Endothelial cell of umbilical vein (primary cell): ENCODE results near the gene LYZL1. TPM values are rescaled to one million over a fixed set of nuclear protein-coding genes. Genes with fewer than 3 reads are reported as not detected.

Source experiments
- BruUV-seq: library from RNA; stranded (reverse); fragments of 400-500 nt; replicated peaks from 2 replicates; lab custom pipeline; 2021; lab: Mats Ljungman, UMichigan
- CTCF ChIA-PET: fragments of 300-600, 350-600 bp; sonication (Branson Sonifier 250); formaldehyde crosslinking; loops from one replicate; lab custom pipeline; 2021; ENCODE audit warnings: antibody characterized with exemption, inconsistent platforms; lab: Charles Lee
- POLR2A ChIA-PET: fragments of 300-600, 350-600 bp; sonication (Branson Sonifier 250); formaldehyde crosslinking; loops from one replicate; lab custom pipeline; 2021; ENCODE audit warnings: antibody characterized with exemption, inconsistent platforms; lab: Charles Lee
- DNase-seq: peaks from one replicate; pipeline ENCODE4 v3.0.0-alpha.2; 2011; ENCODE audit warnings: low read depth, low spot score
- FAIRE-seq: peaks from 2 replicates; lab custom pipeline; 2011; peaks lifted over from hg19 to GRCh38; lab: Jason Lieb, UNC
- H2AFZ ChIP-seq: 2 replicates; pipeline ENCODE4 v1.6.0; 2012; ENCODE audit warnings: low read depth, low read length, control low read depth, inconsistent platforms
- H3K27ac ChIP-seq: 2 replicates; pipeline ENCODE4 v1.5.1; 2011; ENCODE audit warnings: low read depth, mild to moderate bottlenecking, control low read depth, low read length, moderate library complexity; ENCODE audit not compliant: insufficient read depth
- H3K27me3 ChIP-seq, 2 experiments: 2 replicates each; pipeline versions ENCODE4 v1.6.0 to v1.6.1; 2011; ENCODE audit warnings: low read length in 2 of 2, mixed read lengths in 1 of 2; ENCODE audit not compliant: control insufficient read depth in 2 of 2, insufficient read depth in 2 of 2
- H3K36me3 ChIP-seq, 2 experiments: 2 replicates in 1 of 2; 3 replicates in 1 of 2; pipeline ENCODE4 v1.5.1; 2011; ENCODE audit warnings: low read length in 2 of 2, mild to moderate bottlenecking in 1 of 2, moderate library complexity in 1 of 2; ENCODE audit not compliant: control insufficient read depth in 2 of 2, insufficient read depth in 2 of 2; ENCODE audit errors: extremely low read depth in 1 of 2
- H3K4me1 ChIP-seq: 3 replicates; pipeline ENCODE4 v1.5.1; 2011; ENCODE audit warnings: mild to moderate bottlenecking, low read length; ENCODE audit not compliant: control insufficient read depth, insufficient read depth; ENCODE audit errors: extremely low read depth
- H3K4me2 ChIP-seq: 2 replicates; pipeline ENCODE4 v1.6.1; 2011; ENCODE audit warnings: low read length, control low read depth, mixed read lengths; ENCODE audit not compliant: insufficient read depth
- H3K4me3 ChIP-seq, 3 experiments: fragments of 200-600 bp in 1 of 3; sonication (generic), shearing (Covaris generic) in 1 of 3; replicated peaks in 1 of 3; 2 replicates each; pipeline ENCODE4 v1.5.1; 2011 to 2016; ENCODE audit warnings: control low read depth in 3 of 3, low read length in 3 of 3, mild to moderate bottlenecking in 2 of 3, inconsistent platforms in 1 of 3, low read depth in 1 of 3, moderate library complexity in 1 of 3; ENCODE audit not compliant: insufficient read depth in 1 of 3
- H3K79me2 ChIP-seq: 2 replicates; pipeline ENCODE4 v1.6.0; 2012; ENCODE audit warnings: low read length, inconsistent platforms; ENCODE audit not compliant: control insufficient read depth, insufficient read depth
- H3K9ac ChIP-seq: replicated peaks from 2 replicates; pipeline ENCODE3; 2011; ENCODE audit warnings: low read length, control low read depth; ENCODE audit not compliant: insufficient read depth; ENCODE audit errors: extremely low read depth
- H3K9me1 ChIP-seq: replicated peaks from 3 replicates; pipeline ENCODE4 v1.6.0; 2011; ENCODE audit warnings: mild to moderate bottlenecking, low read length; ENCODE audit not compliant: control insufficient read depth, insufficient read depth; ENCODE audit errors: extremely low read depth
- H3K9me3 ChIP-seq: replicated peaks from 2 replicates; pipeline ENCODE4 v1.5.1; 2012; ENCODE audit warnings: low read length, inconsistent platforms; ENCODE audit not compliant: control insufficient read depth, insufficient read depth
- H4K20me1 ChIP-seq: replicated peaks from 2 replicates; pipeline ENCODE3; 2011; ENCODE audit warnings: mild to moderate bottlenecking, low read length; ENCODE audit not compliant: control insufficient read depth, insufficient read depth; ENCODE audit errors: extremely low read depth
- EZH2 ChIP-seq: IDR thresholded peaks from 2 replicates; pipeline ENCODE4 v1.6.1; 2012; ENCODE audit warnings: borderline replicate concordance, low read depth, mild to moderate bottlenecking, moderate library complexity, low read length, inconsistent platforms; ENCODE audit not compliant: severe bottlenecking
- FOS ChIP-seq: IDR thresholded peaks from 2 replicates; pipeline ENCODE4 v1.6.1; 2011; ENCODE audit warnings: mild to moderate bottlenecking, low read length, moderate library complexity, borderline replicate concordance; ENCODE audit not compliant: insufficient read depth
- GATA2 ChIP-seq: IDR thresholded peaks from 2 replicates; pipeline ENCODE4 v1.7.0; 2011; ENCODE audit warnings: low read depth, mild to moderate bottlenecking, moderate library complexity, mixed read lengths, low read length; ENCODE audit not compliant: insufficient read length, insufficient read depth
- JUN ChIP-seq: IDR thresholded peaks from 2 replicates; pipeline ENCODE4 v1.6.1; 2011; ENCODE audit warnings: borderline replicate concordance, low read depth; ENCODE audit not compliant: insufficient read length, insufficient read depth
- MYC ChIP-seq: IDR thresholded peaks from one replicate; pipeline ENCODE4 v1.6.1; 2011; ENCODE audit warnings: mild to moderate bottlenecking, low read depth, low read length
- POLR2A ChIP-seq: IDR thresholded peaks from 2 replicates; pipeline ENCODE4 v1.6.1; 2012; ENCODE audit warnings: low read depth, mild to moderate bottlenecking, control low read depth, low read length
- POLR2AphosphoS5 ChIP-seq: IDR thresholded peaks from 2 replicates; pipeline ENCODE4 v1.6.1; 2012; ENCODE audit warnings: low read depth, mild to moderate bottlenecking, control low read depth, low read length, moderate library complexity; ENCODE audit not compliant: insufficient read depth
- dilution Hi-C: fragments of 300-500 bp; cut with MboI; formaldehyde crosslinking; loops from one replicate; pipeline ENCODE4 v1.15.0; 2019; ENCODE audit warnings: low sequenced_read_pairs; ENCODE audit not compliant: extremely low pct_ligation_motif_present
- intact Hi-C: fragments of 100-400 bp; cut with micrococcal nuclease; formaldehyde crosslinking; loops from one replicate; pipeline ENCODE4 v1.10.0; 2022
- polyA plus RNA-seq, 4 experiments: library from polyadenylated mRNA; depleted of rRNA in 3 of 4; stranded (reverse) in 3 of 4; unstranded in 1 of 4; fragments of >200 nt; gene quantifications; 2 replicates each; pipeline versions ENCODE4 v1.2.1 to v1.2.3, GENCODE V29; 2011 to 2012; ENCODE audit warnings: missing spikeins in 1 of 4
- total RNA-seq: library from RNA; stranded (reverse); gene quantifications from 2 replicates; pipeline ENCODE4 v1.2.3, GENCODE V29; 2021
- TF ChIP-seq, protein P1 (sequence below), 2 donors: IDR thresholded peaks; 1 replicate in 1 of 2; 2 replicates in 1 of 2; pipeline ENCODE4 v1.5.1; 2011; ENCODE audit warnings: low read length in 2 of 2, mild to moderate bottlenecking in 2 of 2, moderate library complexity in 2 of 2, control low read depth in 1 of 2, inconsistent platforms in 1 of 2, low read depth in 1 of 2; ENCODE audit not compliant: insufficient read depth in 1 of 2; ENCODE audit errors: extremely low read depth in 1 of 2
- TF ChIP-seq, protein P2 (sequence below): IDR thresholded peaks from 2 replicates; pipeline ENCODE4 v1.6.1; 2011; ENCODE audit not compliant: insufficient read depth, insufficient read length

LYZL1 gene
- total and polyA plus RNA-seq, 2 donors (not counting 3 experiments of a cell fraction or from before 2014, with no cell fraction given): not detected

DNA sequence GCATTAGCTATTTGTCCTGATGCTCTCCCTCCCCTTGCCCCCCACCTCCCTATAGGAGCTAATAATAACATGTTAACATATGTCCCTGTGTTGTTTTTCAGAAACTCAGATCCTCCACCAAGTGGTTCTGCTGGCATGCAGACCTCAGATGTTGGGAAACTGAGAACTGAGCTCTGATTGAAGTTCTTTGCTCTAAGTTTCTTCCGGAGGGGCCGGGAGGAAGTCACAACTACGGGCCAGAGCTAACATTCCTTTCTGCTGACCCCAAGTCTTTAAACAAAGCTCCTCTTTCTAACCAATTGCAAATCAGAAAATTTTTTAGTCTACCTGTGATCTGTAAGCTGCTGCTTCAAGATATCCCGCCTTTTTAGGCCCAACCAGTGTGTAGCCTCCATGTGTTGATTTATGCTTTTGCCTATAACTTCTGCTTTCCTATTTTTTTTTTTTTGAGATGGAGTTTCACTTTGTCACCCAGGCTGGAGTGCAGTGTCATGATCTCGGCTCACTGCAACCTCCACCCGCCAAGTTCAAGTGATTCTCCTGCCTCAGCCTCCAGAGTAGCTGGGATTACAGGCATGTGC is 66.6 kb downstream of the LYZL1 start:
- Histone ChIP-seq H3K9me1 (no peaks in the 10 kb centered on the region), H3K9me3 (no peaks in the 10 kb centered on the region), H3K27ac (no peak overlapping the region), H3K36me3 (no peaks in the 10 kb centered on the region), H3K27me3 (peaks cover 4 to 15% of the 10 kb centered on the region in 2 experiments), H3K4me1 (no peaks in the 10 kb centered on the region), H3K79me2 (no peaks in the 10 kb centered on the region), H3K4me3 (no peak overlapping the region), H4K20me1 (no peaks in the 10 kb centered on the region), H2AFZ (no peak overlapping the region), H3K9ac (no peak overlapping the region), H3K4me2 (no peak overlapping the region)
- dilution Hi-C loops (no loop called here), intact Hi-C loops (no loop called here)
- TF ChIP-seq EZH2: no peak
- no peak for TF ChIP-seq FOS
- TF ChIP-seq, protein P1, sequence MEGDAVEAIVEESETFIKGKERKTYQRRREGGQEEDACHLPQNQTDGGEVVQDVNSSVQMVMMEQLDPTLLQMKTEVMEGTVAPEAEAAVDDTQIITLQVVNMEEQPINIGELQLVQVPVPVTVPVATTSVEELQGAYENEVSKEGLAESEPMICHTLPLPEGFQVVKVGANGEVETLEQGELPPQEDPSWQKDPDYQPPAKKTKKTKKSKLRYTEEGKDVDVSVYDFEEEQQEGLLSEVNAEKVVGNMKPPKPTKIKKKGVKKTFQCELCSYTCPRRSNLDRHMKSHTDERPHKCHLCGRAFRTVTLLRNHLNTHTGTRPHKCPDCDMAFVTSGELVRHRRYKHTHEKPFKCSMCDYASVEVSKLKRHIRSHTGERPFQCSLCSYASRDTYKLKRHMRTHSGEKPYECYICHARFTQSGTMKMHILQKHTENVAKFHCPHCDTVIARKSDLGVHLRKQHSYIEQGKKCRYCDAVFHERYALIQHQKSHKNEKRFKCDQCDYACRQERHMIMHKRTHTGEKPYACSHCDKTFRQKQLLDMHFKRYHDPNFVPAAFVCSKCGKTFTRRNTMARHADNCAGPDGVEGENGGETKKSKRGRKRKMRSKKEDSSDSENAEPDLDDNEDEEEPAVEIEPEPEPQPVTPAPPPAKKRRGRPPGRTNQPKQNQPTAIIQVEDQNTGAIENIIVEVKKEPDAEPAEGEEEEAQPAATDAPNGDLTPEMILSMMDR (IDR thresholded peaks at IDR 0.05; ENCODE audit: extremely low read depth in 1 of 2, insufficient read depth in 1 of 2, low read depth in 1 of 2, low read length in 2 of 2): no peak
- no peak for TF ChIP-seq POLR2AphosphoS5
- CTCF ChIA-PET: interaction anchor here (1.1 to 1.3 kb wide), 3 partner anchors 31 to 692 kb away, joined by 3 read pairs; no protein-coding TSS in a partner anchor
- no peak for FAIRE-seq
- POLR2A ChIA-PET: no interaction called here
- no peak for DNase-seq
- BruUV-seq: no TSS peak

DNA sequence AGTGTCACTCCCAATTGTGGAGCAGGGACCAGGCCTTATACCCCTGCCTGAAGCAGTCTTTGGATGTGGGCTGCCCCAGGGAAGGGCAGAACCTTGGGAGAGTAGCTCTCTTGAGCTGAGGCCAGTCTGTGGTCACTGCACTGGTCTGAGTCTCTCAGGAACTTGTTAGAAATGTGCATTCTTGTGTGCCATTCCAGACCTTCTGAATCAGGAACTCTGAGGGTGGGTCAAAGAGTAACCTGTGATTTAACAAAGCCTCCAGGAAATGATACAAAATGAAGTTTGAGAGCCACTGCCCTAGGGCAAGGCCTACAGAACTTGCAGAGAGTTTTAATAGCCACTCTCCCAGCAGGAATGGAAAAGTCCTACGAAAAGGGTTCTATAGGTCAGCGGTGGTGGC is 68.1 kb downstream of the LYZL1 start:
- H3K27me3 ChIP-seq: peaks cover 3 to 11% of the 10 kb centered on the region in 2 experiments
- dilution Hi-C loops: no loop called here
- no peak overlapping the region for H2AFZ ChIP-seq
- FAIRE-seq (no peak), DNase-seq (no peak)
- ChIA-PET CTCF (no interaction called here), POLR2A (no interaction called here)
- no peaks in the 10 kb centered on the region for H3K79me2 ChIP-seq
- no peaks in the 10 kb centered on the region for H4K20me1 ChIP-seq
- H3K9me1 ChIP-seq: no peaks in the 10 kb centered on the region
- H3K9ac ChIP-seq: no peak overlapping the region
- no peaks in the 10 kb centered on the region for H3K4me1 ChIP-seq
- H3K36me3 ChIP-seq: no peaks in the 10 kb centered on the region
- TF ChIP-seq, protein P2, sequence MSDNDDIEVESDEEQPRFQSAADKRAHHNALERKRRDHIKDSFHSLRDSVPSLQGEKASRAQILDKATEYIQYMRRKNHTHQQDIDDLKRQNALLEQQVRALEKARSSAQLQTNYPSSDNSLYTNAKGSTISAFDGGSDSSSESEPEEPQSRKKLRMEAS: no peak
- TF ChIP-seq MYC: no peak
- TF ChIP-seq JUN: no peak
- no peak for TF ChIP-seq POLR2AphosphoS5
- no peak for TF ChIP-seq FOS
- no peak for TF ChIP-seq POLR2A
- TF ChIP-seq EZH2: no peak
- TF ChIP-seq GATA2: no peak
- TF ChIP-seq, protein P1 (IDR thresholded peaks at IDR 0.05; ENCODE audit: extremely low read depth in 1 of 2, insufficient read depth in 1 of 2, low read depth in 1 of 2, low read length in 2 of 2): no peak
- H3K4me3 ChIP-seq: no peak overlapping the region
- intact Hi-C loops: no loop called here
- H3K4me2 ChIP-seq: no peak overlapping the region
- H3K9me3 ChIP-seq: no peaks in the 10 kb centered on the region
- H3K27ac ChIP-seq: no peak overlapping the region
- no TSS peak for BruUV-seq
